ENCODE measurements around the gene VRK2. TPM values are rescaled to one million over a fixed set of nuclear protein-coding genes. Genes with fewer than 3 reads are reported as not detected.
A peak's percentile ranks its signal among the peaks of the same experiment; 100 is the strongest.

Gene VRK2
- 38.0 TPM for polyA plus RNA-seq (2013)

DNA sequence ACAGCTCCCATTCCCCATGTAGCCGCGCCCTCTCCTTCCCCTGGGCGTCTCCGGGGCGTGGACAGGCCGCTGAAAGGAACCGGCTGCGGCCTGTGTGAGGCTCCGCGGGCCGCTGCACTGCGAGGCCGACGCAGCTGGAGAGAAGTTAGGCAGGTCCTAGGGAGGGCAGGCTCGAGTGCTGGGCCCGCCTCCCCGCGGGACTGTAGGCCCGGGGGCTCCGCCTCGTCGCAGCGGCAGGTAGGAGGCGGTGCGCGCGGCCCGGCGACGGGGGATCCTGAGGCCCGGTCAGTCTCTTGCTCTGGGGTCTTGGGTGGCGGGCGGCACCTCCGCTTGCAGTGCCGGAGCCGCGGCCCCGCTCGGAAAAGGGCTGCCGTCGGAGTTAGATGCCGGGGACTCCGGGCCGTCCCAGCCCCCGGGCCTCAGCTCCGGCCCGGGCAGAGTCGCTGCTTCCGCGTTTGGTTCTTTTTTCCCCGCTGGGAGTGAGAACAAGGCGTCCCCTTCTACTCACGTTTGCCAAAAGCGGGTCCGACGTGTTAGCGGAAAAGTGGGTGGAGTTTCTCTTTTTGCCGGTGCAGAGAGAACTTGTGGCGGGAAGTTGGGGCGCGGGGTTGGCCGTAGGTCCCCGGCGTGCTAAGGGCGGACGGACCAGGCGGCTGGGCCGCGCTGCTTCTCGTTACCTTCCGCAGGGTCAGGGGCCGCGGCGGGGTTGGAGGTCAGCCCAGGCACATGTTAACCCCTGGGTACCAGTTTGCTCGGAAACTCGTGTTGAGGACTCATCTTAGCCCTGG, at the start of gene VRK2:
TSS of gene VRK2 (plus strand) at position 222 of the 788 bp plus-strand sequence. CDS start 2,026 bp downstream, outside the sequence.
- DNase-seq = peak; percentile 94 to 97 (median 95)
- peak within 1 kb of the TSS; percentile 84 to 92 for H3K27ac ChIP-seq (ENCODE audit: insufficient read depth in 1 of 2, low read depth in 1 of 2, low read length in 2 of 2, poor library complexity in 1 of 2, severe bottlenecking in 2 of 2)
- H3K4me3 ChIP-seq (ENCODE audit: control insufficient read depth in 1 of 7, extremely low read depth in 1 of 7, insufficient read depth in 4 of 7, low read depth in 2 of 7, low read length in 6 of 7) = peak within 1 kb of the TSS; percentile 61 to 87 (median 78)
- H3K4me1 ChIP-seq (ENCODE audit: control extremely low read depth in 1 of 4, control insufficient read depth in 4 of 4, insufficient read depth in 4 of 4, low read length in 3 of 4) = peaks cover 16 to 52% (median 32%) of the 10 kb centered on the region in 4 experiments
- no peaks in the 10 kb centered on the region for H3K27me3 ChIP-seq (replicated peaks in 2 of 5; ENCODE audit: control insufficient read depth in 4 of 5, insufficient read depth in 5 of 5, low read length in 4 of 5)
- H3K9me3 ChIP-seq (ENCODE audit: control extremely low read depth in 1 of 5, control insufficient read depth in 4 of 5, insufficient read depth in 2 of 5, low read depth in 1 of 5, low read length in 4 of 5) = no peaks in the 10 kb centered on the region
- WGBS (ENCODE audit: insufficient coverage) = 0% methylated on average over 71 of the region's 76 CpGs
- peaks cover 2 to 10% (median 7%) of the 10 kb centered on the region in 4 experiments for H3K36me3 ChIP-seq (ENCODE audit: control insufficient read depth in 4 of 4, insufficient read depth in 4 of 4, low read length in 3 of 4)
- ChIA-PET CTCF (interaction anchor here (0.5 to 1.3 kb wide), 3 partner anchors 9 to 743 kb away, joined by 3 to 4 read pairs (median 4); no protein-coding TSS in a partner anchor), POLR2A (interaction anchor here (0.6 to 1.0 kb wide), 2 partner anchors 15 to 178 kb away, joined by 3 to 4 read pairs; no protein-coding TSS in a partner anchor)

DNA sequence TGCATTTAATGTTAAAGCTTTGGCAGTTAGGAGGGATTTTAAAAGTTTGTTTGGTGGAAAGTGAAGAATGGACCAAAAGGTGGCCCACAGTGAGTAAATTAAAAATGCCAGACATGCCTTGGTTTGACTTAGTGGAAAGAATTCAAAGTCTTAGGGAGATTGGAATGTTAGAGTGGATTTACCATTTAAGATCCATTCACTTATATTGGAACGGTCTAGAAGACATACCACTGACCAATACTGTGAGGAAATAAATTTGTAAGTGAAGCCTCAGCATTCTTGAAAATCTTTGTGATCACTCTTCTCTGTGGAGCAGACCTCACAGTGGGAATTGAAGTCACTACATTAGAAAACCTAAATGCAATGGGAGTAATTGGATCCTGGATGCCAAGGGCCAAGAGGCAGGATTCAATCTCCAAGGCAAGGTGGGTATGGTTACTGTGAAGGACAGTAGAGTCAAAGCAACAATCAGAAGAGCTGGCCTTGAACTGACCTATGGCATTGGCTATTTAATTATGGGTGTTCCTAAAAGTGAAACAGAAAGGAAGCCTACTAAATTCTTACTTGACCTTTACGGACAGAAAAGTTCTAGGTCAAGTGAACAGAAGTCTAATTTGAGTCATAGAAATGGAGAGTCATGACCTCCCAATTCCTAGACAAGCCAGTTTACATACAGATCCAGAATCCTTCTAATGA, 40.2 kb upstream of the VRK2 start:
- Histone ChIP-seq H3K4me3 (ENCODE audit: control insufficient read depth in 1 of 7, extremely low read depth in 1 of 7, insufficient read depth in 4 of 7, low read depth in 2 of 7, low read length in 6 of 7) (no peak overlapping the region), H3K9me3 (ENCODE audit: control extremely low read depth in 1 of 5, control insufficient read depth in 4 of 5, insufficient read depth in 2 of 5, low read depth in 1 of 5, low read length in 4 of 5) (peaks cover 0 to 2% (median 0%) of the 10 kb centered on the region in 5 experiments), H3K4me1 (ENCODE audit: control extremely low read depth in 1 of 4, control insufficient read depth in 4 of 4, insufficient read depth in 4 of 4, low read length in 3 of 4) (no peaks in the 10 kb centered on the region), H3K27ac (ENCODE audit: insufficient read depth in 1 of 2, low read depth in 1 of 2, low read length in 2 of 2, poor library complexity in 1 of 2, severe bottlenecking in 2 of 2) (no peak overlapping the region), H3K36me3 (ENCODE audit: control insufficient read depth in 4 of 4, insufficient read depth in 4 of 4, low read length in 3 of 4) (no peaks in the 10 kb centered on the region), H3K27me3 (replicated peaks in 2 of 5; ENCODE audit: control insufficient read depth in 4 of 5, insufficient read depth in 5 of 5, low read length in 4 of 5) (no peaks in the 10 kb centered on the region)
- DNase-seq = no peak
- 80% methylated on average over 1 of the region's 2 CpGs for WGBS (ENCODE audit: insufficient coverage)
- ChIA-PET CTCF (no interaction called here), POLR2A (no interaction called here)

DNA sequence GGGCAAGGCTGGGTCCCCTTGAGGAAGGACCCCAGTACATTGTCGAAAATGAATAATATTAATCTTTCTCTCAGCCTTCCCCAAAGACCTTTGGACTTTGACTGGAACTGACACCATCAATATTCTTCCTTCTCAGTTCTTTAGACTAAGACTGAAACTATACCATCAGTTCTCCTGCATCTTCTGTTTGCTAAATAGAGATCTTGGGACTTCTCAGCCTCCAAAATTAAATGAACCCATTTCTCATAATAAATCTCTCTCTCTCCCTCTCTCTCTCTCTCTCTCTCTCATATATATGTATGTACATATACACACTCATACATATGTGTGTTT, 39.7 kb upstream of the VRK2 start:
- DNase-seq = no peak
- CTCF ChIA-PET = no interaction called here
- H3K4me1 ChIP-seq (ENCODE audit: control extremely low read depth in 1 of 4, control insufficient read depth in 4 of 4, insufficient read depth in 4 of 4, low read length in 3 of 4) = no peaks in the 10 kb centered on the region
- H3K27me3 ChIP-seq (replicated peaks in 2 of 5; ENCODE audit: control insufficient read depth in 4 of 5, insufficient read depth in 5 of 5, low read length in 4 of 5) = no peaks in the 10 kb centered on the region
- no peaks in the 10 kb centered on the region for H3K36me3 ChIP-seq (ENCODE audit: control insufficient read depth in 4 of 4, insufficient read depth in 4 of 4, low read length in 3 of 4)
- POLR2A ChIA-PET = no interaction called here
- no peak overlapping the region for H3K27ac ChIP-seq (ENCODE audit: insufficient read depth in 1 of 2, low read depth in 1 of 2, low read length in 2 of 2, poor library complexity in 1 of 2, severe bottlenecking in 2 of 2)
- WGBS (ENCODE audit: insufficient coverage) = 86% methylated on average over 1 of the region's 1 CpG
- peaks cover 0 to 2% (median 0%) of the 10 kb centered on the region in 5 experiments for H3K9me3 ChIP-seq (ENCODE audit: control extremely low read depth in 1 of 5, control insufficient read depth in 4 of 5, insufficient read depth in 2 of 5, low read depth in 1 of 5, low read length in 4 of 5)
- no peak overlapping the region for H3K4me3 ChIP-seq (ENCODE audit: control insufficient read depth in 1 of 7, extremely low read depth in 1 of 7, insufficient read depth in 4 of 7, low read depth in 2 of 7, low read length in 6 of 7)

DNA sequence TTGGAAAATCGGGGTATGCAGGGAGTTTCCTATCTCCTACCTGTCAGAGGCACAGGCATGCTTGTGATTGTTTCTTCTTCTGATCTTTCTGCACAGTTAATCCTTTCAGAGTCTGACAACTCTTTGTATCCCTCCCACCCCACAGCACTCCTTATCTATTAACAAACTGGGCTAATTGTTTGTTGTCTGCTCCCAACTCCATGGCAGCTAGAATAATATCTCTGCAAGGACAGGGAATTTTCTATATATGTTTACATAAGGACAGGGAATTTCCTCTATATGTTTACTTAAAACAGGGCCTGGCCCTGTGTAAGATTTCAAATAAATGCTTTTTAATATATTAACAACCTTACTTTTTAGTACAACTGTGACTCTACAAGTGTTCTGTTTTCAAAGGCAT, 36.0 kb upstream of the VRK2 start:
- Histone ChIP-seq H3K36me3 (ENCODE audit: control insufficient read depth in 4 of 4, insufficient read depth in 4 of 4, low read length in 3 of 4) (no peaks in the 10 kb centered on the region), H3K9me3 (ENCODE audit: control extremely low read depth in 1 of 5, control insufficient read depth in 4 of 5, insufficient read depth in 2 of 5, low read depth in 1 of 5, low read length in 4 of 5) (peaks cover 0 to 2% (median 0%) of the 10 kb centered on the region in 5 experiments), H3K27ac (ENCODE audit: insufficient read depth in 1 of 2, low read depth in 1 of 2, low read length in 2 of 2, poor library complexity in 1 of 2, severe bottlenecking in 2 of 2) (no peak overlapping the region), H3K4me3 (ENCODE audit: control insufficient read depth in 1 of 7, extremely low read depth in 1 of 7, insufficient read depth in 4 of 7, low read depth in 2 of 7, low read length in 6 of 7) (no peak overlapping the region), H3K27me3 (replicated peaks in 2 of 5; ENCODE audit: control insufficient read depth in 4 of 5, insufficient read depth in 5 of 5, low read length in 4 of 5) (no peaks in the 10 kb centered on the region), H3K4me1 (ENCODE audit: control extremely low read depth in 1 of 4, control insufficient read depth in 4 of 4, insufficient read depth in 4 of 4, low read length in 3 of 4) (no peaks in the 10 kb centered on the region)
- DNase-seq = no peak
- WGBS (ENCODE audit: insufficient coverage) = 100% methylated on average over 1 of the region's 1 CpG
- ChIA-PET CTCF (no interaction called here), POLR2A (no interaction called here)

DNA sequence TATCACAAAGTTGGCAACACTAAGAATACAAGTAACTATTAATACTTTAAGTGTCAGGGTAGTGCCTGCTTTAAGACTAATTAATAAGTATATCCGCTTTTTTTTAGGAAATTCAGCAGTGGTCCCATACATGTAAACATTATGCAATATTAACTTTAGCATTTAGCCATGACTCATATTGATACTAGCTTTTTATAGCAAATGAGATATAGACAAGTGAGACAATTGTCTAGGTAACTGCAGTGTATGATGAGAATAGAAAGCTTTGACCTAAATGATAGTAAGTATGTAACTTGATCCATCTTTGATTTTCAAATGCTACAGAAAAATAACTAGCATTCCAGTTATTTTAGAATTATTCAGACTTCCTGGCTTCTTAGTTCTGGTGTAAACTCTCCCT, 27.4 kb upstream of the VRK2 start:
- ChIA-PET POLR2A (no interaction called here), CTCF (no interaction called here)
- no CpG with 5 or more reads among the region's 1 CpG for WGBS (ENCODE audit: insufficient coverage)

DNA sequence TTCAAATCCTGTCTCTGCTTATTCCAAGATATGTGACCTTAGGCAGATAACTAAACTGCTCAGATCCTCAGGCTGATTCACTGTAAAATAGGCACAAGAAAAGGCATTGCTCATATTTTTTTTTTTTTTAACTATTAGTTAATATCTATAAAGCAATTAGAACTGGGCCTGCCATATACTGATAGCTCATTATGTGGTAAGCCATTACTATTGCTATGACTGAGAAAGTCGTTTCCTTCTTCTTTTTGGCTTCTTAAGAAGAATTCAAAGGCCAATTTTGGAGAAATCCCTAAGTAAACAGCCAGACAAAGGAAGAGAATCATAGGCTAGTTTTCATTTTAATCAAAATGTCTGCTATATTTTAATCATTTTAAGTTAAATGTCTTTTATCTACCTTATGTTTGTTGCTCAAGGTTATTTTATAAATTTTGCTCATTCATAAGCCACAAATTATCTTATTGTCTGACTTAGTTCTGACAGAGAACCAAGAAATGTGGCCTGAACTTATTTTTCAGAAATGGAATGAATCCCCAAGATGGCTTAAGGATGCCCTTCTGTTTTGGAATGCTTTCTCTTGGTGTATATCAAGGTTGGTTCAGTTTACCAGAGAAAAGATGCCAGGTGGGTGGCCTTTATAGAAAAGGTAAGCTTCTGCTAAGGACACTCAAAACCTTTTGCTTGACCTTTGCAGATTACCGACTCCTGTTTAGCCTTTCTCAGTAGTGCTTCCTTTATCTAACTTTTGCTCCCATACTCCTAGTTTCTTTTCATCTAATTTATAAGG, 21.3 kb upstream of the VRK2 start:
- Histone ChIP-seq H3K27ac (ENCODE audit: insufficient read depth in 1 of 2, low read depth in 1 of 2, low read length in 2 of 2, poor library complexity in 1 of 2, severe bottlenecking in 2 of 2) (no peak overlapping the region), H3K27me3 (replicated peaks in 2 of 5; ENCODE audit: control insufficient read depth in 4 of 5, insufficient read depth in 5 of 5, low read length in 4 of 5) (no peaks in the 10 kb centered on the region), H3K9me3 (ENCODE audit: control extremely low read depth in 1 of 5, control insufficient read depth in 4 of 5, insufficient read depth in 2 of 5, low read depth in 1 of 5, low read length in 4 of 5) (no peaks in the 10 kb centered on the region), H3K4me3 (ENCODE audit: control insufficient read depth in 1 of 7, extremely low read depth in 1 of 7, insufficient read depth in 4 of 7, low read depth in 2 of 7, low read length in 6 of 7) (no peak overlapping the region), H3K4me1 (ENCODE audit: control extremely low read depth in 1 of 4, control insufficient read depth in 4 of 4, insufficient read depth in 4 of 4, low read length in 3 of 4) (no peaks in the 10 kb centered on the region), H3K36me3 (ENCODE audit: control insufficient read depth in 4 of 4, insufficient read depth in 4 of 4, low read length in 3 of 4) (peaks cover 0 to 2% (median 0%) of the 10 kb centered on the region in 4 experiments)
- ChIA-PET POLR2A (no interaction called here), CTCF (no interaction called here)
- WGBS (ENCODE audit: insufficient coverage) = no CpG with 5 or more reads among the region's 2 CpGs
- DNase-seq = no peak

More for the DNA sequence above, 27.4 kb upstream of the VRK2 start:
- H3K4me1 ChIP-seq (ENCODE audit: control extremely low read depth in 1 of 4, control insufficient read depth in 4 of 4, insufficient read depth in 4 of 4, low read length in 3 of 4) = no peaks in the 10 kb centered on the region
- H3K27ac ChIP-seq (ENCODE audit: insufficient read depth in 1 of 2, low read depth in 1 of 2, low read length in 2 of 2, poor library complexity in 1 of 2, severe bottlenecking in 2 of 2) = no peak overlapping the region
- no peak overlapping the region for H3K4me3 ChIP-seq (ENCODE audit: control insufficient read depth in 1 of 7, extremely low read depth in 1 of 7, insufficient read depth in 4 of 7, low read depth in 2 of 7, low read length in 6 of 7)
- DNase-seq = no peak
- no peaks in the 10 kb centered on the region for H3K9me3 ChIP-seq (ENCODE audit: control extremely low read depth in 1 of 5, control insufficient read depth in 4 of 5, insufficient read depth in 2 of 5, low read depth in 1 of 5, low read length in 4 of 5)
- no peaks in the 10 kb centered on the region for H3K27me3 ChIP-seq (replicated peaks in 2 of 5; ENCODE audit: control insufficient read depth in 4 of 5, insufficient read depth in 5 of 5, low read length in 4 of 5)
- peaks cover 0 to 2% (median 0%) of the 10 kb centered on the region in 4 experiments for H3K36me3 ChIP-seq (ENCODE audit: control insufficient read depth in 4 of 4, insufficient read depth in 4 of 4, low read length in 3 of 4)

All from common myeloid progenitor, CD34-positive (primary cell).